ENCODE data around the gene CEBPB.
"Not testable (repeated sequence)": the region's sequence is repeated elsewhere in the genome, so short reads cannot be mapped to it uniquely, and the experiment has no call there.

CEBPB gene

DNA sequence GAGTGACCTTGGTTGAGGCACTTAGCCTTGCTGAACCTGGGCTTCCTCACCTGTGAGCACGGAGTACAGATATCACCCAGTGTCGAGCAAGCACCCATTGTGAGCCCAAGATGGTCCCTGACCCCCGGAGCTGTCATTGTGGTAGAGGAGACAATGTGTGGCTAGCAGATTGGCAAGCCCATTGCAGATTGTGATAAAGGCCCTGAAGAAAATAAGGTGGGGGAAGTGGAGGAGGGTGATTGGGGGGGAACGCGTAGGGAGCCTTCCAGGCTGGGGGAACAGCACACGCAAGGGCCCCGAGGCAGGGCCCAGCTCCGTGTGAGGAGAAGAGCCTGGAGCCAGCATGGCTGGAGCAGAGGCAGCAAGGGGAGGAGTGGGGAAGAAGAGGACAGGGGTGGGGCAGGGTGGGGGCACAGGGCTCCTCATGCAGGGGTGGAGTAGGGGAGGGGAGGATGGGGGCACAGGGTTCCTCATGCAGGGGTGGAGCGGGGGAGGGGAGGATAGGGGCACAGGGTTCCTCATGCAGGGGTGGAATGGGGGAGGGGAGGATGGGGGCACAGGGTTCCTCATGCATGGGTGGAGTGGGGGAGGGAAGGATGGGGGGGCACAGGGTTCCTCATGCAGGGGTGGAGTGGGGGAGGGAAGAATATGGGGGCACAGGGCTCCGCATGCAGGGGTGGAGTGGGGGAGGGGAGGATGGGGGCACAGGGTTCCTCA is 7.0 kb downstream of the CEBPB start:
- Mint-ChIP-seq H3K4me1 (peaks cover 57% of the 10 kb centered on the region), H3K36me3 (ENCODE audit: low read depth) (no peaks in the 10 kb centered on the region), H3K9me3 (peaks cover 18% of the 10 kb centered on the region), H3K27ac (no peak overlapping the region), H3K4me3 (no peak overlapping the region), H3K27me3 (ENCODE audit: low read depth, poor library complexity) (peaks cover 12% of the 10 kb centered on the region)
- TF ChIP-seq, protein P1, sequence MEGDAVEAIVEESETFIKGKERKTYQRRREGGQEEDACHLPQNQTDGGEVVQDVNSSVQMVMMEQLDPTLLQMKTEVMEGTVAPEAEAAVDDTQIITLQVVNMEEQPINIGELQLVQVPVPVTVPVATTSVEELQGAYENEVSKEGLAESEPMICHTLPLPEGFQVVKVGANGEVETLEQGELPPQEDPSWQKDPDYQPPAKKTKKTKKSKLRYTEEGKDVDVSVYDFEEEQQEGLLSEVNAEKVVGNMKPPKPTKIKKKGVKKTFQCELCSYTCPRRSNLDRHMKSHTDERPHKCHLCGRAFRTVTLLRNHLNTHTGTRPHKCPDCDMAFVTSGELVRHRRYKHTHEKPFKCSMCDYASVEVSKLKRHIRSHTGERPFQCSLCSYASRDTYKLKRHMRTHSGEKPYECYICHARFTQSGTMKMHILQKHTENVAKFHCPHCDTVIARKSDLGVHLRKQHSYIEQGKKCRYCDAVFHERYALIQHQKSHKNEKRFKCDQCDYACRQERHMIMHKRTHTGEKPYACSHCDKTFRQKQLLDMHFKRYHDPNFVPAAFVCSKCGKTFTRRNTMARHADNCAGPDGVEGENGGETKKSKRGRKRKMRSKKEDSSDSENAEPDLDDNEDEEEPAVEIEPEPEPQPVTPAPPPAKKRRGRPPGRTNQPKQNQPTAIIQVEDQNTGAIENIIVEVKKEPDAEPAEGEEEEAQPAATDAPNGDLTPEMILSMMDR (IDR thresholded peaks at IDR 0.05), result no peak
- no peak for DNase-seq

DNA sequence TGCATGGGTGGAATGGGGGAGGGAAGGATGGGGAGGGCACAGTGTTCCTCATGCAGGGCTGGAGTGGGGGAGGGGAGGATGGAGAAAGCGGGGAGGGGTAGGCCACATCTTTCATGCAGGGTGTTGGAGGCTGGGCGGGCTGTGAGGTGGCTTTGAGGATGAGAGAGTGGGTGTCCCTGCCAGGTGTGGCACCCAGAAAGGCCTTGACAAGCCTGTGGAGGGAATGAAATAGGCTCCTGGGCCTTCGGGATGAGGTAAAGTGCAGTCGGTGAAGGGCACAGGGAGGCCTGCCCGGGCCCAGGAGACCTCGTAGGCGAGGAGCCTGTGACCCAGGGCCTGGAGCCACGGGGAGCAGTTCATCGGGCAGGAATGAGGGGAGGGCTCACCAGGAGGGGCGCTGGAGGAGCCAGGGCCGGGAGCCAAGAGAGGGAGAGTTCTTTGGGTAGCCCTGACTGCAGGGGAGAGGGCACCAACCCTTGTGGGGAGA is 7.6 kb downstream of the CEBPB start:
- H3K27me3 Mint-ChIP-seq (ENCODE audit: low read depth, poor library complexity), result peaks cover 9% of the 10 kb centered on the region
- peaks cover 24% of the 10 kb centered on the region for H3K9me3 Mint-ChIP-seq
- H3K4me3 Mint-ChIP-seq, result no peak overlapping the region
- H3K27ac Mint-ChIP-seq, result no peak overlapping the region
- no peak for DNase-seq
- peaks cover 3% of the 10 kb centered on the region for H3K36me3 Mint-ChIP-seq (ENCODE audit: low read depth)
- peaks cover 51% of the 10 kb centered on the region for H3K4me1 Mint-ChIP-seq
- TF ChIP-seq, protein P1 (IDR thresholded peaks at IDR 0.05), result no peak

DNA sequence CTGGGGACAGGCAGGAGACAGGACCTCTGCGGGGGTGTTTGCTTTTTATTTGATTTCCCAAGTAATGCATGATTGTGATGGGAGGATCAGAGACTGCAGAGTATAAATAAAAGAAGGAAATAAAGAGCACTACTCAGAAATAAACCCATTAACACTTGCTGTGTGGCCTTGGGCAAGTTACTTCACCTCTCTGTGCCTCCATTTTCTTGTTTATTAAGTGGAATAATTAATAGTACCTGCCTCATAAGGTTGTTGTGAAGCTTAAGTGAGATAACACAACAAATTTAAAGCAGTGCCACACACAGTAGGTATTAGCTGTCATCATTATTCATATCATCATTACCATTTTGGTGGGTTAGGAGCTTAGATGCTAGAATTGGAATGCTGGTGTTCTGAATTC is 8.1 kb downstream of the CEBPB start:
- TF ChIP-seq, protein P1 (IDR thresholded peaks at IDR 0.05), result no peak
- peaks cover 8% of the 10 kb centered on the region for H3K36me3 Mint-ChIP-seq (ENCODE audit: low read depth)

DNA sequence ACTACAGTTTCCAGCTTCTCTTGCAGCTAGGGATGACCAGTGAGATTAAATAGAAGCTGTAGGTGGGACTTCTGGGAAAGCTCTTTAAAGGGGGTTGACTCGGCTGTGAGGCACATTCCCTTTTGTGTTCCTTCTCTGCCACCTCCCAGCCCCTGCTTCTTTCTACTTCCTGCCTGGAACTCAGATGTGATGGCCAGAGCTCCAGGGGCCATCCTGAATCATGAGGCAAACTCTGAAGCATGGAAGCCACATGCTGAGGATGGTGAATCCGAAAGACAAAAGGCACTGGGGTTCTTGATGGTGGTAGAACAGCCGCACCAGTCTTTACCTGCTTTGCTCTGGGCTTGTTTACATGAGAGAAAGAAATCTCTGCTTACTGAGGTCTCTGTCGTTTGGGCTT is 9.1 kb downstream of the CEBPB start:
- peaks cover 9% of the 10 kb centered on the region for H3K27me3 Mint-ChIP-seq (ENCODE audit: low read depth, poor library complexity)
- TF ChIP-seq, protein P1 (IDR thresholded peaks at IDR 0.05), result no peak
- DNase-seq, result no peak
- peaks cover 36% of the 10 kb centered on the region for H3K4me1 Mint-ChIP-seq
- peaks cover 15% of the 10 kb centered on the region for H3K36me3 Mint-ChIP-seq (ENCODE audit: low read depth)
- H3K27ac Mint-ChIP-seq, result peak overlapping the region; percentile 69
- H3K9me3 Mint-ChIP-seq, result peaks cover 39% of the 10 kb centered on the region
- H3K4me3 Mint-ChIP-seq, result no peak overlapping the region

More for the DNA sequence above, 8.1 kb downstream of the CEBPB start:
- Mint-ChIP-seq H3K27ac (no peak overlapping the region), H3K9me3 (peaks cover 29% of the 10 kb centered on the region), H3K4me1 (peaks cover 46% of the 10 kb centered on the region), H3K4me3 (no peak overlapping the region), H3K27me3 (ENCODE audit: low read depth, poor library complexity) (peaks cover 9% of the 10 kb centered on the region)
- DNase-seq, result no peak

DNA sequence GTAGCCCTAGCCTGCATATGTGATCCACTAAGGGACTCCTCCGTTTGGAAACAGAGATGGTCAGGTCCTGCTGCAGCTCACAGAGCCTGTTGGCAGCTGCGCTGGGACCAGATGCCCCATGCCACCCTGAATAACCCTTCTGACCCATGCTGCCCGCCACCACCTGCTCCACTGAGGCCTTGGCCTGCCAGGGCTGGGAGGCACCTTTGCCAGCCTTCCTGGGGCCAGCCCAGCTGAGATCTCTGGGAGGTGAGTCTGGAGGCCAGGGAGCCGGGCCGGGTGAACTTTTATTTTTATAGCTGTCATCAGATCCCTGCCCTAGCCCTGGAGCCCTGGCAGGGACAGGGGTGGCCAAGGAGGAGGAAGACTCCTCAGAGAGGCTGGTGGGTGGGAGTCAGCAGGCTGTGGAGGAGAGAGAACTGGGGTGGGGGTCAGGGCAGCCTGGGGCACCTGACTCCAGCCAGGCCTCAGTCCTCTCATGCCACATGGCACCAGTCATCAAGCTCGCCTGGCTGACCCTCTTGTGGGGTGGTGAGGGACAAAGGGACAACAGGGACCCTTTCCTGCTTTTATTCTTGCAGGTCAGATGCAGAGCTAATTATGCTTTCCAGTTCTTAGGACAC is 10.0 kb downstream of the CEBPB start:
- H3K4me3 Mint-ChIP-seq, result no peak overlapping the region
- H3K27me3 Mint-ChIP-seq (ENCODE audit: low read depth, poor library complexity), result peaks cover 9% of the 10 kb centered on the region
- H3K4me1 Mint-ChIP-seq, result peaks cover 27% of the 10 kb centered on the region
- DNase-seq, result no peak
- H3K27ac Mint-ChIP-seq, result peak overlapping the region; percentile 69
- TF ChIP-seq, protein P1 (IDR thresholded peaks at IDR 0.05), result no peak
- H3K9me3 Mint-ChIP-seq, result peaks cover 42% of the 10 kb centered on the region
- peaks cover 15% of the 10 kb centered on the region for H3K36me3 Mint-ChIP-seq (ENCODE audit: low read depth)

DNA sequence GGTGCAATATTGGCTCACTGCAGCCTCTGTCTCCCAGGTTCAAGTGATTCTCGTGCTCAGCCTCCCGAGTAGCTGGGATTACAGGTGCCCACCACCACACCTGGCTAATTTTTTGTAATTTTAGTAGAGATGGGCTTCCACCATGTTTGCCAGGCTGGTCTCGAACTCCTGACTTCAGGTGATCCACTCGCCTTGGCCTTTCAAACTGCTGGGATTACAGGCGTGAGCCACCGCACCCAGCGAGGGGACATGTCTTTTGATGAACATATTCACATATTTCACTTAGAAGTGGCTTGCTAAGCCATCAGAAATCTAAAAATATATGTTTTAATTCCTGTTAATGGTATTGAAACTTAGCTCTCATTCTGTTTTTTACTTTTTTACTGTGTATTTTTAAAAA is 11.1 kb downstream of the CEBPB start:
- H3K27ac Mint-ChIP-seq; DNase-seq; H3K4me3 Mint-ChIP-seq; H3K27me3 Mint-ChIP-seq (ENCODE audit: low read depth, poor library complexity): not testable (repeated sequence)
- Mint-ChIP-seq H3K36me3 (ENCODE audit: low read depth) (peaks cover 15% of the 10 kb centered on the region), H3K4me1 (peaks cover 20% of the 10 kb centered on the region), H3K9me3 (peaks cover 42% of the 10 kb centered on the region)
